ENCODE data around the gene NKAIN2.
"Not testable (repeated sequence)": the region's sequence is repeated elsewhere in the genome, so short reads cannot be mapped to it uniquely, and the experiment has no call there.

Gene NKAIN2

GRCh38 chr6:124535746-124536145, 732.1 kb downstream of the NKAIN2 start:
- no peak for DNase-seq

- DNase-seq, result no peak
Measured at GRCh38 chr6:124536157-124536841, 732.6 kb downstream of the NKAIN2 start.

GRCh38 chr6:124536842-124537191, 733.2 kb downstream of the NKAIN2 start:
- no peak for DNase-seq

- no peak for DNase-seq
Measured at GRCh38 chr6:124539096-124539495, 735.4 kb downstream of the NKAIN2 start.

- DNase-seq, result no peak
Measured at GRCh38 chr6:124541573-124541972, 737.9 kb downstream of the NKAIN2 start.

GRCh38 chr6:124546601-124547000, 742.9 kb downstream of the NKAIN2 start:
- DNase-seq, result no peak

- DNase-seq, result no peak
Measured at GRCh38 chr6:124551711-124552233, 748.1 kb downstream of the NKAIN2 start.

- DNase-seq, result no peak
Measured at GRCh38 chr6:124557873-124558272, 754.2 kb downstream of the NKAIN2 start.

- not testable (repeated sequence) for DNase-seq
Measured at GRCh38 chr6:124560078-124560477, 756.4 kb downstream of the NKAIN2 start.

- DNase-seq, result no peak
Measured at GRCh38 chr6:124560873-124561567, 757.4 kb downstream of the NKAIN2 start.

GRCh38 chr6:124561635-124562130, 758.0 kb downstream of the NKAIN2 start:
- DNase-seq, result no peak

- not testable (repeated sequence) for DNase-seq
Measured at GRCh38 chr6:124564125-124564524, 760.5 kb downstream of the NKAIN2 start.

GRCh38 chr6:124567401-124567800, 763.7 kb downstream of the NKAIN2 start:
- DNase-seq, result no peak

GRCh38 chr6:124573953-124574352, 770.3 kb downstream of the NKAIN2 start:
- no peak for DNase-seq

GRCh38 chr6:124577734-124578281, 774.1 kb downstream of the NKAIN2 start:
- DNase-seq, result no peak

- DNase-seq, result no peak
Measured at GRCh38 chr6:124590001-124590400, 786.3 kb downstream of the NKAIN2 start.

- DNase-seq, result no peak
Measured at GRCh38 chr6:124599656-124600055, 796.0 kb downstream of the NKAIN2 start.

GRCh38 chr6:124604719-124605118, 801.1 kb downstream of the NKAIN2 start:
- DNase-seq, result no peak

- no peak for DNase-seq
Measured at GRCh38 chr6:124607119-124607627, 803.5 kb downstream of the NKAIN2 start.

- no peak for DNase-seq
Measured at GRCh38 chr6:124613031-124613430, 809.4 kb downstream of the NKAIN2 start.

- DNase-seq, result no peak
Measured at GRCh38 chr6:124622351-124622750, 818.7 kb downstream of the NKAIN2 start.

GRCh38 chr6:124633655-124634054, 830.0 kb downstream of the NKAIN2 start:
- no peak for DNase-seq

- DNase-seq, result no peak
Measured at GRCh38 chr6:124640432-124640831, 836.8 kb downstream of the NKAIN2 start.

- DNase-seq, result no peak
Measured at GRCh38 chr6:124655866-124656265, 852.2 kb downstream of the NKAIN2 start.

Data from stimulated activated CD4-positive, alpha-beta T cell treated with anti-CD3 and anti-CD28 coated beads, Interleukin-4, amount 100 ng/mL, for 4 hours (primary cell).